DOHH2 (cell line): ENCODE data around the gene AUNIP.

Experiments used
- CTCF ChIP-seq: fragments of 200-600 bp; sonication (generic); IDR thresholded peaks from one replicate; pipeline ENCODE4 v1.5.1; 2014; ENCODE audit warnings: antibody characterized with exemption, mild to moderate bottlenecking, low read depth, low read length; ENCODE audit not compliant: poor library complexity, severe bottlenecking
- EZH2phosphoT487 ChIP-seq: fragments of 200-600 bp; sonication (generic); IDR thresholded peaks from 2 replicates; pipeline ENCODE4 v1.6.1; 2017; ENCODE audit warnings: borderline replicate concordance, mild to moderate bottlenecking, antibody characterized with exemption, low read length, moderate library complexity, mixed read lengths

DNA sequence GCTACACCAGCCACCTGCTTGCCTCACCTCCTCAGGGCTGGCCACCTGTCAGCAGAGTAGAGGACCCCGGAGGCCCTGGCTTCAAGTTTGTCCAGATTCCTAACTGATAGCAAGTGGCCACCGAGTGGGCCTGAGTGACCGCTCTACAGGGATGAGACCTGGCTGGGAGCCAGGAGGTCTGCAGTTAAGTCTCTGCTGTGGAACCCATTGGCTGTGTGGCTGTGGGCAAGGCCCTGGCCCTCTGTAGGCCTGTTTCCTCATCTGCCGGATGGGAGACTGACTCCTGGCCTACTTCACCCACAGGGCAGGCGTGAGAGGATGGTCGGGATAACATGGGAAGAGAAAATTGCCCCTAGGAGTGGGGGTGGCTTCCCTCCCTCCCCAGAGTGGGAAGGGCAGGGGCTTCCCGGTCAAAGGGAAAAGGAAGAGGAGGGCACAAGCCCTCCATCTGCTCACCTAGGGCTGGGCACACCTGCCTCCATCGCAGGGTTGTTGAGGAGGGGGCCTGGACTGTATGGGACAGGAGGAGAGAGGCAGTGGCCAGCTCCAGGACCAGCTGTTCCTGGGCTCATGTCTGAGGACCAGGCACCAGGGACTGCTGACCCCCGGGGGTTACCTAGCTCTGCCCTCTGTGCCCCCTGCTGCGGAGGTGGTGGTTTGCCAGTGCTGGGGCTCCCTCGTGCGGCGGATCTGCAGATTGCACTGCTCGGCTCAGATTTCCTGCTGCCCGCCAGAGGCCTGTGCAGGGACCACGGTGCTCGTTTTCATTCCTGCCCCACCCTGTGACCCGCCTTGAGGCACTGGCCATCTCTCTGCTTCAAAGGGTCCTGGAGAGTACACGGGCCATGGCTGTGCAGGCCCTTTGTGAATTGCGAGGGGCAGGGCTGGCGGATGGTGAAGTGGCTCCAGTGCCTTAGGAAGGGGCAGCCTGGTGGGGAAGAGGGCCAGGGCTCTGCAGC lies 48.6 kb downstream of the AUNIP start:
- TF ChIP-seq CTCF (peak; percentile 98), EZH2phosphoT487 (no peak)
